CD4-positive, alpha-beta T cell (primary cell): ENCODE data around the gene MID2. TPM values are rescaled to one million over a fixed set of nuclear protein-coding genes. Genes with fewer than 3 reads are reported as not detected.

Experiments
- ATAC-seq: fragments of 200-7000 bp; cut with Tn5 transposase; one replicate; pipeline ENCODE4 v1.10.0; 2022; ENCODE audit warnings: mild to moderate bottlenecking; ENCODE audit not compliant: poor library complexity
- CTCF ChIA-PET: fragments of 350-600 bp; sonication (Branson Sonifier 250); formaldehyde crosslinking; loops from one replicate; lab custom pipeline; 2021; ENCODE audit warnings: antibody characterized with exemption, inconsistent platforms; lab: Charles Lee
- POLR2A ChIA-PET: fragments of 350-600 bp; sonication (Branson Sonifier 250); formaldehyde crosslinking; loops from one replicate; lab custom pipeline; 2021; ENCODE audit warnings: antibody characterized with exemption, inconsistent platforms; lab: Charles Lee
- DNase-seq, 14 experiments: peaks; one replicate each; pipeline ENCODE4 v3.0.0-alpha.2; 2013 to 2020; ENCODE audit warnings: mixed read lengths in 2 of 14
- H3K27ac ChIP-seq, 2 donors: one replicate each; pipeline versions ENCODE4 v1.5.1 to v1.7.0; 2013; ENCODE audit warnings: low read length in 2 of 2, low read depth in 1 of 2, mild to moderate bottlenecking in 1 of 2
- H3K27me3 ChIP-seq, 2 experiments: 1 replicate in 1 of 2; 2 replicates in 1 of 2; pipeline versions ENCODE4 v1.6.1 to v1.7.0; 2013; ENCODE audit warnings: low read length in 2 of 2, control low read depth in 1 of 2, mild to moderate bottlenecking in 1 of 2, moderate library complexity in 1 of 2; ENCODE audit not compliant: insufficient read depth in 2 of 2, control insufficient read depth in 1 of 2
- H3K36me3 ChIP-seq: one replicate; pipeline ENCODE4 v1.6.1; 2013; ENCODE audit warnings: low read length, control low read depth; ENCODE audit not compliant: insufficient read depth
- H3K4me1 ChIP-seq: one replicate; pipeline ENCODE4 v1.6.1; 2013; ENCODE audit warnings: low read length, control low read depth; ENCODE audit not compliant: insufficient read depth
- H3K4me3 ChIP-seq: one replicate; pipeline ENCODE4 v1.5.1; 2013; ENCODE audit warnings: mild to moderate bottlenecking, low read length, moderate library complexity
- H3K9me3 ChIP-seq, 2 experiments: 1 replicate in 1 of 2; 2 replicates in 1 of 2; pipeline versions ENCODE4 v1.6.1 to v1.7.0; 2013; ENCODE audit warnings: low read length in 2 of 2, mild to moderate bottlenecking in 2 of 2, control low read depth in 1 of 2, moderate library complexity in 1 of 2; ENCODE audit not compliant: control insufficient read depth in 1 of 2, insufficient read depth in 1 of 2
- H3K27ac Mint-ChIP-seq: one replicate; pipeline ENCODE4 v1.8.0; 2020; ENCODE audit warnings: mixed read lengths
- H3K27me3 Mint-ChIP-seq: one replicate; pipeline ENCODE4 v1.8.0; 2021; ENCODE audit warnings: mixed read lengths
- H3K36me3 Mint-ChIP-seq: one replicate; pipeline ENCODE4 v1.8.0; 2021; ENCODE audit warnings: low read depth, mixed read lengths
- H3K4me1 Mint-ChIP-seq: one replicate; pipeline ENCODE4 v1.8.0; 2021; ENCODE audit warnings: low read depth, mixed read lengths
- H3K4me3 Mint-ChIP-seq: one replicate; pipeline ENCODE4 v1.8.0; 2020; ENCODE audit warnings: mild to moderate bottlenecking, mixed read lengths
- H3K9me3 Mint-ChIP-seq: one replicate; pipeline ENCODE4 v1.8.0; 2020; ENCODE audit warnings: mixed read lengths
- CTCF ChIP-seq: fragments of 200-600 bp; IDR thresholded peaks from one replicate; pipeline ENCODE4 v1.8.0; 2022; ENCODE audit warnings: antibody characterized with exemption, mild to moderate bottlenecking
- intact Hi-C, 2 experiments: fragments of 100-400 bp; cut with DNase I in 1 of 2; cut with micrococcal nuclease in 1 of 2; formaldehyde crosslinking; loops; one replicate each; pipeline versions ENCODE4 v1.15.1 to v1.9.0; 2023 to 2025; cut with DNase I, micrococcal nuclease
- total RNA-seq, 174 experiments: library from RNA in 2 of 174; stranded (reverse) in 2 of 174; gene quantifications; one replicate each; pipeline ENCODE4 v1.2.3 and lab custom pipeline; 2021 to 2026

Gene MID2
- total RNA-seq, 2 experiments from 2014 or later: 15.7 to 16.9 TPM

DNA sequence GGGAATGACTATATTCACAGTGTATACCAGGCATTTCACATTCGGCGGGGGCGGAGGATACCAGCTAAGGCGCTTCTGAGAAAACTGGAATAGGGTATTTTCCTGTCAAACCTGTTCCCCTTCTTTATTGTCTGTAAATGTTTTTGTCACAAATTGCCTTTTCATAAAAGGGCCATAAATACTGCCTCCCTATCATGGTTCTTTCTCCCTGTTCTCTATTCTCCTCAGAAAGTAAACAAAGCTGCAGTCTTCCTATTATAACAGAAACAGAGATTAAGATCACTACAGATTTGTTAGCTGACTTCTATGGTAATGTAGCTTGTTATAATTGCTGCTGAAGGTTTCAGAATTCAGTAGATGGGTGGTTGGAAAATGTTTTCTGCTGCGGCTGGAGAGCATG lies 32.2 kb downstream of the MID2 start:
- no peaks in the 10 kb centered on the region for H3K9me3 Mint-ChIP-seq
- Histone ChIP-seq H3K4me3 (no peak overlapping the region), H3K9me3 (no peaks in the 10 kb centered on the region), H3K4me1 (no peaks in the 10 kb centered on the region), H3K36me3 (peaks cover 19% of the 10 kb centered on the region), H3K27me3 (no peaks in the 10 kb centered on the region), H3K27ac (no peak overlapping the region)
- ATAC-seq: no peak
- POLR2A ChIA-PET: no interaction called here
- no peaks in the 10 kb centered on the region for H3K27me3 Mint-ChIP-seq
- intact Hi-C loops: no loop called here
- H3K4me1 Mint-ChIP-seq: no peaks in the 10 kb centered on the region
- H3K27ac Mint-ChIP-seq: no peak overlapping the region
- no peak for TF ChIP-seq CTCF
- no peak overlapping the region for H3K4me3 Mint-ChIP-seq
- no peak for DNase-seq
- CTCF ChIA-PET: no interaction called here
- H3K36me3 Mint-ChIP-seq: peaks cover 62% of the 10 kb centered on the region

GRCh38 chrX:107861056-107861455 lies 35.4 kb downstream of the MID2 start:
- Histone ChIP-seq H3K27me3 (no peaks in the 10 kb centered on the region), H3K9me3 (no peaks in the 10 kb centered on the region), H3K36me3 (peaks cover 10% of the 10 kb centered on the region), H3K4me1 (no peaks in the 10 kb centered on the region), H3K27ac (no peak overlapping the region), H3K4me3 (no peak overlapping the region)
- Mint-ChIP-seq H3K27me3 (no peaks in the 10 kb centered on the region), H3K9me3 (no peaks in the 10 kb centered on the region), H3K4me1 (no peaks in the 10 kb centered on the region), H3K27ac (no peak overlapping the region), H3K4me3 (no peak overlapping the region), H3K36me3 (peaks cover 42% of the 10 kb centered on the region)
- intact Hi-C loops: no loop called here
- no peak for DNase-seq
- ChIA-PET POLR2A (no interaction called here), CTCF (no interaction called here)
- no peak for TF ChIP-seq CTCF
- ATAC-seq: no peak

GRCh38 chrX:107871136-107871535 lies 45.5 kb downstream of the MID2 start:
- ATAC-seq: no peak
- CTCF ChIA-PET: interaction anchor here (1.3 kb wide), 1 partner anchor 12 kb away, joined by 4 read pairs; no protein-coding TSS in a partner anchor
- no peaks in the 10 kb centered on the region for H3K36me3 ChIP-seq

More at GRCh38 chrX:107871136-107871535, 45.5 kb downstream of the MID2 start:
- no peaks in the 10 kb centered on the region for H3K27me3 ChIP-seq
- Mint-ChIP-seq H3K27ac (no peak overlapping the region), H3K4me3 (no peak overlapping the region), H3K9me3 (no peaks in the 10 kb centered on the region), H3K4me1 (peaks cover 5% of the 10 kb centered on the region), H3K36me3 (no peaks in the 10 kb centered on the region), H3K27me3 (no peaks in the 10 kb centered on the region)
- POLR2A ChIA-PET: no interaction called here
- H3K9me3 ChIP-seq: no peaks in the 10 kb centered on the region
- no peaks in the 10 kb centered on the region for H3K4me1 ChIP-seq
- no peak overlapping the region for H3K4me3 ChIP-seq
- H3K27ac ChIP-seq: no peak overlapping the region
- TF ChIP-seq CTCF: no peak
- no peak for DNase-seq
- intact Hi-C loops: no loop called here
